GM23338 (cell line): ENCODE measurements around the gene HVCN1. TPM values are rescaled to one million over a fixed set of nuclear protein-coding genes. Genes with fewer than 3 reads are reported as not detected.
A peak's percentile ranks its signal among the peaks of the same experiment; 100 is the strongest.
"Not testable (repeated sequence)": the region's sequence is repeated elsewhere in the genome, so short reads cannot be mapped to it uniquely, and the experiment has no call there.

ENCODE experiments used
- ATAC-seq: fragments of 200-7000 bp; cut with Tn5 transposase; 3 replicates; pipeline ENCODE4 v1.9.1; 2020
- DNase-seq: peaks from one replicate; pipeline ENCODE4 v3.0.0-alpha.2; 2015; ENCODE audit warnings: low spot score
- H2AFZ ChIP-seq: fragments of 200-600 bp; sonication (generic); 2 replicates; pipeline ENCODE4 v1.8.0; 2016; ENCODE audit warnings: antibody characterized with exemption, mild to moderate bottlenecking, moderate library complexity
- H3F3A ChIP-seq: fragments of 200-600 bp; sonication (generic); replicated peaks from 2 replicates; pipeline ENCODE4 v1.8.0; 2017; ENCODE audit warnings: antibody characterized with exemption, mixed run types, low read depth
- H3K27ac ChIP-seq: fragments of 200-600 bp; sonication (generic); 2 replicates; pipeline ENCODE4 v1.6.1; 2016; ENCODE audit warnings: low read depth
- H3K27me3 ChIP-seq: fragments of 200-600 bp; sonication (generic); 2 replicates; pipeline ENCODE4 v1.8.0; 2016; ENCODE audit warnings: mild to moderate bottlenecking, mixed run types, moderate library complexity; ENCODE audit not compliant: insufficient read depth
- H3K36me3 ChIP-seq: fragments of 200-600 bp; sonication (generic); 2 replicates; pipeline ENCODE4 v1.8.0; 2016; ENCODE audit warnings: mild to moderate bottlenecking; ENCODE audit not compliant: insufficient read depth
- H3K4me1 ChIP-seq: fragments of 200-600 bp; sonication (generic); 2 replicates; pipeline ENCODE4 v1.8.0; 2016; ENCODE audit warnings: mild to moderate bottlenecking, moderate library complexity; ENCODE audit not compliant: insufficient read depth
- H3K4me2 ChIP-seq: fragments of 200-600 bp; sonication (generic); 2 replicates; pipeline ENCODE4 v1.7.1; 2017; ENCODE audit warnings: mixed run types
- H3K4me3 ChIP-seq: fragments of 200-600 bp; sonication (generic); 2 replicates; pipeline ENCODE4 v1.6.1; 2016; ENCODE audit warnings: mixed run types
- H3K79me2 ChIP-seq: fragments of 200-600 bp; sonication (generic); replicated peaks from 2 replicates; pipeline ENCODE4 v1.8.0; 2017; ENCODE audit warnings: mild to moderate bottlenecking; ENCODE audit not compliant: insufficient read depth
- H3K9me2 ChIP-seq: fragments of 200-600 bp; sonication (generic); 2 replicates; pipeline ENCODE4 v1.8.0; 2017; ENCODE audit not compliant: insufficient read depth
- H4K20me1 ChIP-seq: fragments of 200-600 bp; sonication (generic); replicated peaks from 2 replicates; pipeline ENCODE4 v1.8.0; 2017; ENCODE audit warnings: mild to moderate bottlenecking; ENCODE audit not compliant: insufficient read depth
- H3K27ac Mint-ChIP-seq: 2 replicates; pipeline ENCODE4 v1.8.0; 2020; ENCODE audit warnings: inconsistent platforms, mild to moderate bottlenecking, moderate library complexity, mixed read lengths
- H3K27me3 Mint-ChIP-seq: 3 replicates; pipeline ENCODE4 v1.8.0; 2022; ENCODE audit warnings: low read depth, mild to moderate bottlenecking, moderate library complexity, mixed read lengths, inconsistent platforms; ENCODE audit not compliant: insufficient read depth, poor library complexity
- H3K36me3 Mint-ChIP-seq: 3 replicates; pipeline ENCODE4 v1.8.0; 2021; ENCODE audit warnings: low read depth, mild to moderate bottlenecking, inconsistent platforms, moderate library complexity, mixed read lengths
- H3K4me1 Mint-ChIP-seq: 3 replicates; pipeline ENCODE4 v1.8.0; 2020; ENCODE audit warnings: mild to moderate bottlenecking, inconsistent platforms, mixed read lengths
- H3K4me3 Mint-ChIP-seq: 3 replicates; pipeline ENCODE4 v1.8.0; 2021; ENCODE audit warnings: moderate library complexity, mild to moderate bottlenecking, inconsistent platforms, mixed read lengths
- H3K9me3 Mint-ChIP-seq: 3 replicates; pipeline ENCODE4 v1.8.0; 2020; ENCODE audit warnings: moderate library complexity, mild to moderate bottlenecking, inconsistent platforms, mixed read lengths
- EZH2 ChIP-seq: fragments of 200-600 bp; sonication (generic); IDR thresholded peaks from one replicate; pipeline ENCODE4 v1.8.0; 2017; ENCODE audit warnings: antibody characterized with exemption, mild to moderate bottlenecking, low read depth; ENCODE audit not compliant: unreplicated experiment
- EZH2phosphoT487 ChIP-seq: fragments of 200-600 bp; sonication (generic); IDR thresholded peaks from one replicate; pipeline ENCODE4 v1.8.1; 2018; ENCODE audit warnings: antibody characterized with exemption; ENCODE audit not compliant: unreplicated experiment
- JUNB ChIP-seq: IDR thresholded peaks from one replicate; pipeline ENCODE4 v1.6.1; 2016; ENCODE audit warnings: antibody characterized with exemption; ENCODE audit not compliant: unreplicated experiment
- NANOG ChIP-seq: IDR thresholded peaks from 2 replicates; pipeline ENCODE4 v1.6.1; 2016; ENCODE audit warnings: antibody characterized with exemption, borderline replicate concordance
- STAT1 ChIP-seq: IDR thresholded peaks from one replicate; pipeline ENCODE4 v1.6.1; 2016; ENCODE audit warnings: antibody characterized with exemption; ENCODE audit not compliant: unreplicated experiment
- ZNF331 ChIP-seq: fragments of 250-450 bp; sonication (Bioruptor Pico); IDR thresholded peaks from 2 replicates; pipeline ENCODE4 v1.5.0; 2020; ENCODE audit warnings: low read depth, mild to moderate bottlenecking, moderate library complexity
- polyA plus RNA-seq: library from polyadenylated mRNA; unstranded; fragments of >200 nt; fragmentation: Nextera tagmentation; extraction: Ambion mirVana; gene quantifications from 2 replicates; pipeline ENCODE4 v1.2.1, GENCODE V29; 2016
- total RNA-seq: library from RNA; depleted of rRNA; stranded (reverse); fragments of >200 nt; shearing (Covaris generic); gene quantifications from 2 replicates; pipeline ENCODE4 v1.2.3, GENCODE V29; 2014
- TF ChIP-seq, protein P1 (sequence below): fragments of 250-450 bp; sonication (Bioruptor Pico); IDR thresholded peaks from 2 replicates; pipeline ENCODE4 v1.5.0; 2020; ENCODE audit warnings: mild to moderate bottlenecking, moderate library complexity
- TF ChIP-seq, protein P2 (sequence below): IDR thresholded peaks from 2 replicates; pipeline ENCODE4 v1.6.1; 2016; ENCODE audit warnings: antibody characterized with exemption
- TF ChIP-seq, protein P3 (sequence below), 2 experiments: fragments of 200-600 bp in 1 of 2; sonication (generic) in 1 of 2; conservative IDR thresholded peaks; 2 replicates each; pipeline versions ENCODE4 v1.5.1 to v1.6.1; 2016 to 2017; ENCODE audit warnings: antibody characterized with exemption in 2 of 2, low read depth in 2 of 2, mild to moderate bottlenecking in 2 of 2, moderate library complexity in 1 of 2

HVCN1 gene
- total and polyA plus RNA-seq, 2 experiments from 2014 or later, result 10.4 to 10.7 TPM

- TF ChIP-seq, protein P1, sequence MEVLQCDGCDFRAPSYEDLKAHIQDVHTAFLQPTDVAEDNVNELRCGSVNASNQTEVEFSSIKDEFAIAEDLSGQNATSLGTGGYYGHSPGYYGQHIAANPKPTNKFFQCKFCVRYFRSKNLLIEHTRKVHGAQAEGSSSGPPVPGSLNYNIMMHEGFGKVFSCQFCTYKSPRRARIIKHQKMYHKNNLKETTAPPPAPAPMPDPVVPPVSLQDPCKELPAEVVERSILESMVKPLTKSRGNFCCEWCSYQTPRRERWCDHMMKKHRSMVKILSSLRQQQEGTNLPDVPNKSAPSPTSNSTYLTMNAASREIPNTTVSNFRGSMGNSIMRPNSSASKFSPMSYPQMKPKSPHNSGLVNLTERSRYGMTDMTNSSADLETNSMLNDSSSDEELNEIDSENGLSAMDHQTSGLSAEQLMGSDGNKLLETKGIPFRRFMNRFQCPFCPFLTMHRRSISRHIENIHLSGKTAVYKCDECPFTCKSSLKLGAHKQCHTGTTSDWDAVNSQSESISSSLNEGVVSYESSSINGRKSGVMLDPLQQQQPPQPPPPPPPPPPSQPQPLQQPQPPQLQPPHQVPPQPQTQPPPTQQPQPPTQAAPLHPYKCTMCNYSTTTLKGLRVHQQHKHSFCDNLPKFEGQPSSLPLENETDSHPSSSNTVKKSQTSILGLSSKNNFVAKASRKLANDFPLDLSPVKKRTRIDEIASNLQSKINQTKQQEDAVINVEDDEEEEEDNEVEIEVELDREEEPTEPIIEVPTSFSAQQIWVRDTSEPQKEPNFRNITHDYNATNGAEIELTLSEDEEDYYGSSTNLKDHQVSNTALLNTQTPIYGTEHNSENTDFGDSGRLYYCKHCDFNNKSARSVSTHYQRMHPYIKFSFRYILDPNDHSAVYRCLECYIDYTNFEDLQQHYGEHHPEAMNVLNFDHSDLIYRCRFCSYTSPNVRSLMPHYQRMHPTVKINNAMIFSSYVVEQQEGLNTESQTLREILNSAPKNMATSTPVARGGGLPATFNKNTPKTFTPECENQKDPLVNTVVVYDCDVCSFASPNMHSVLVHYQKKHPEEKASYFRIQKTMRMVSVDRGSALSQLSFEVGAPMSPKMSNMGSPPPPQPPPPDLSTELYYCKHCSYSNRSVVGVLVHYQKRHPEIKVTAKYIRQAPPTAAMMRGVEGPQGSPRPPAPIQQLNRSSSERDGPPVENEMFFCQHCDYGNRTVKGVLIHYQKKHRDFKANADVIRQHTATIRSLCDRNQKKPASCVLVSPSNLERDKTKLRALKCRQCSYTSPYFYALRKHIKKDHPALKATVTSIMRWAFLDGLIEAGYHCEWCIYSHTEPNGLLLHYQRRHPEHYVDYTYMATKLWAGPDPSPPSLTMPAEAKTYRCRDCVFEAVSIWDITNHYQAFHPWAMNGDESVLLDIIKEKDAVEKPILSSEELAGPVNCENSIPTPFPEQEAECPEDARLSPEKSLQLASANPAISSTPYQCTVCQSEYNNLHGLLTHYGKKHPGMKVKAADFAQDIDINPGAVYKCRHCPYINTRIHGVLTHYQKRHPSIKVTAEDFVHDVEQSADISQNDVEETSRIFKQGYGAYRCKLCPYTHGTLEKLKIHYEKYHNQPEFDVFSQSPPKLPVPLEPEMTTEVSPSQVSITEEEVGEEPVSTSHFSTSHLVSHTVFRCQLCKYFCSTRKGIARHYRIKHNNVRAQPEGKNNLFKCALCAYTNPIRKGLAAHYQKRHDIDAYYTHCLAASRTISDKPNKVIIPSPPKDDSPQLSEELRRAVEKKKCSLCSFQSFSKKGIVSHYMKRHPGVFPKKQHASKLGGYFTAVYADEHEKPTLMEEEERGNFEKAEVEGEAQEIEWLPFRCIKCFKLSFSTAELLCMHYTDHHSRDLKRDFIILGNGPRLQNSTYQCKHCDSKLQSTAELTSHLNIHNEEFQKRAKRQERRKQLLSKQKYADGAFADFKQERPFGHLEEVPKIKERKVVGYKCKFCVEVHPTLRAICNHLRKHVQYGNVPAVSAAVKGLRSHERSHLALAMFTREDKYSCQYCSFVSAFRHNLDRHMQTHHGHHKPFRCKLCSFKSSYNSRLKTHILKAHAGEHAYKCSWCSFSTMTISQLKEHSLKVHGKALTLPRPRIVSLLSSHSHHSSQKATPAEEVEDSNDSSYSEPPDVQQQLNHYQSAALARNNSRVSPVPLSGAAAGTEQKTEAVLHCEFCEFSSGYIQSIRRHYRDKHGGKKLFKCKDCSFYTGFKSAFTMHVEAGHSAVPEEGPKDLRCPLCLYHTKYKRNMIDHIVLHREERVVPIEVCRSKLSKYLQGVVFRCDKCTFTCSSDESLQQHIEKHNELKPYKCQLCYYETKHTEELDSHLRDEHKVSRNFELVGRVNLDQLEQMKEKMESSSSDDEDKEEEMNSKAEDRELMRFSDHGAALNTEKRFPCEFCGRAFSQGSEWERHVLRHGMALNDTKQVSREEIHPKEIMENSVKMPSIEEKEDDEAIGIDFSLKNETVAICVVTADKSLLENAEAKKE, result no peak
- TF ChIP-seq NANOG (no peak), JUNB (no peak), STAT1 (no peak), EZH2 (no peak), EZH2phosphoT487 (no peak), ZNF331 (CRISPR knock-in tag) (no peak)
- TF ChIP-seq, protein P2, sequence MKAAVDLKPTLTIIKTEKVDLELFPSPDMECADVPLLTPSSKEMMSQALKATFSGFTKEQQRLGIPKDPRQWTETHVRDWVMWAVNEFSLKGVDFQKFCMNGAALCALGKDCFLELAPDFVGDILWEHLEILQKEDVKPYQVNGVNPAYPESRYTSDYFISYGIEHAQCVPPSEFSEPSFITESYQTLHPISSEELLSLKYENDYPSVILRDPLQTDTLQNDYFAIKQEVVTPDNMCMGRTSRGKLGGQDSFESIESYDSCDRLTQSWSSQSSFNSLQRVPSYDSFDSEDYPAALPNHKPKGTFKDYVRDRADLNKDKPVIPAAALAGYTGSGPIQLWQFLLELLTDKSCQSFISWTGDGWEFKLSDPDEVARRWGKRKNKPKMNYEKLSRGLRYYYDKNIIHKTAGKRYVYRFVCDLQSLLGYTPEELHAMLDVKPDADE, result no peak
These were observed 82.7 kb downstream of the HVCN1 start (continued) for GRCh38 chr12:110606253-110606611.

- H3K9me2 ChIP-seq, H3K27ac ChIP-seq, H3K4me1 Mint-ChIP-seq, H3K4me1 ChIP-seq, H3K27ac Mint-ChIP-seq, H4K20me1 ChIP-seq, H3K4me3 Mint-ChIP-seq, H3F3A ChIP-seq, H3K4me2 ChIP-seq, H3K36me3 ChIP-seq, H2AFZ ChIP-seq, H3K27me3 ChIP-seq, H3K9me3 Mint-ChIP-seq, H3K36me3 Mint-ChIP-seq, H3K27me3 Mint-ChIP-seq, H3K4me3 ChIP-seq, H3K79me2 ChIP-seq: not testable (repeated sequence)
- TF ChIP-seq, protein P3, sequence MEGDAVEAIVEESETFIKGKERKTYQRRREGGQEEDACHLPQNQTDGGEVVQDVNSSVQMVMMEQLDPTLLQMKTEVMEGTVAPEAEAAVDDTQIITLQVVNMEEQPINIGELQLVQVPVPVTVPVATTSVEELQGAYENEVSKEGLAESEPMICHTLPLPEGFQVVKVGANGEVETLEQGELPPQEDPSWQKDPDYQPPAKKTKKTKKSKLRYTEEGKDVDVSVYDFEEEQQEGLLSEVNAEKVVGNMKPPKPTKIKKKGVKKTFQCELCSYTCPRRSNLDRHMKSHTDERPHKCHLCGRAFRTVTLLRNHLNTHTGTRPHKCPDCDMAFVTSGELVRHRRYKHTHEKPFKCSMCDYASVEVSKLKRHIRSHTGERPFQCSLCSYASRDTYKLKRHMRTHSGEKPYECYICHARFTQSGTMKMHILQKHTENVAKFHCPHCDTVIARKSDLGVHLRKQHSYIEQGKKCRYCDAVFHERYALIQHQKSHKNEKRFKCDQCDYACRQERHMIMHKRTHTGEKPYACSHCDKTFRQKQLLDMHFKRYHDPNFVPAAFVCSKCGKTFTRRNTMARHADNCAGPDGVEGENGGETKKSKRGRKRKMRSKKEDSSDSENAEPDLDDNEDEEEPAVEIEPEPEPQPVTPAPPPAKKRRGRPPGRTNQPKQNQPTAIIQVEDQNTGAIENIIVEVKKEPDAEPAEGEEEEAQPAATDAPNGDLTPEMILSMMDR (conservative IDR thresholded peaks at IDR 0.05; ENCODE audit: low read depth in 2 of 2), result peak; percentile 76 to 86
- DNase-seq (peak; percentile 84), ATAC-seq (peak; percentile 85)
These were observed 86.7 kb downstream of the HVCN1 start for GRCh38 chr12:110602085-110602814.
